HG02943 (cell line): ENCODE results near the gene TLL1.

Source experiments
- ATAC-seq: cut with Tn5 transposase; IDR thresholded peaks from one replicate; pipeline ENCODE4 v1.9.1; 2021; ENCODE audit warnings: mild to moderate bottlenecking, low read depth, moderate library complexity; ENCODE audit not compliant: unreplicated experiment

TLL1 gene

DNA sequence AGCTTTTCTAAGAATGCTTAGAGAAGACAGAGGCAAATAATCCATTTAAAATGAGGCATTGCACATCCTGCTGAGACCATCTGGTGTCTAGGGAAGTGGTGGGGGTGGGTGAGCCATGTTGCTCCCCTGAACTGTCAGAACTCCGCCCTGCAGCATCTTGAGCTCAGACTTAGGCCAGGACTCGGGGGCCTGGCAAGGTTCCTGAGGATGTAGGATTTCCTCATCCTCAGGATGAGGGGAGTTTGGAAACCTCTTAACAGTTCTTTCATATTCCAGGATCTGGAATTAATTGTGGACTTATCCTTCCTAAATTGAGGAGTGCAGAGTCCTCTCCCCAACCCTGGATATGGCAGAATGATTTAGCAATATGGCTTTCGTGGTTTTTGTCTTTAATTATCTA is 6.6 kb downstream of the TLL1 start:
- no peak for ATAC-seq

DNA sequence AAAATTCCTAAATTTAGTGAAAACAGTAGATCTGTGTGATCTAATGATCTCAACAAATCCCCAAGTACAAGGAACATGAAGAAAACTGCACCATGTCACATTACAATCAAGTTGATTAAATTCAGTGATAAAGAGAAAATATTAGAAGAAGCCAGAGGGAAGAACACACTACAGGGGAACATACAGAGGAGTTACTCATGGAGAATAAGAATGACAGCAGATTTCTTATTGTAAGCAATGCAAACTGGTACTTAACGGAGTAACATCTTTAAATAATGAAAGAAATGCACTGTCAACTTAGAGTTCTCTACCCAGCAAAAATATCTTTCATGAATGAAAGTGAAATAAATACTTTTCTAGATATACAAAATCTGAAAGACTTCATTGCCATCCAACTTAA is 21.1 kb downstream of the TLL1 start:
- ATAC-seq: no peak

DNA sequence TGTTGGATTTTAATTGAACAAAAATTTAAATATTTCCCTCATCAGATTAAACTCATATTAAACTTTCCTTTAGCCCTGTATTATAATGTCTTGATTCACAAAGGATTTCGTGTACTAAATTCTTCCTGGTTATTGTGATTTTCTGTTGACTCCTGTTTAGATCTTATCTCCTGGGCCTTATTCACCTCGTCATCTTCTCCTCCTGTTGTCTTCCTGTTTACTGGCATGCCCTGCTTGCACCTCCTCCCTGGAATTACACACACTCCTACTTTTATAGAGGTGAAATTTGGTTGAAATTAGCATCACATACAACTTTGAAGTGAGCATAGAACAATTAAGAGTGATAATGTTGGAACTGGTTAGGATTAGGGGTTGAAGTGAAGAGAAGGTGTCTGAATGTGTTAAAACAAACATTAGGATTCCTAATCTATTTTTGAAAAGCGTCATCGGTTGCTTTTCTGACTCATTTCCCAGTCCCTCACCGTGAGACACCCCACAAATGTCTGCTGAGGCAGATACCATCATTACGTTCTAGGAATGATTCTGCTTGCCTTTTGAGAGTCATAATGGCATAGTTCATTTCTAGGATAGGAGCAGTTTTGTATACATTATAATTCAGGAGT is 32.5 kb downstream of the TLL1 start:
- no peak for ATAC-seq

DNA sequence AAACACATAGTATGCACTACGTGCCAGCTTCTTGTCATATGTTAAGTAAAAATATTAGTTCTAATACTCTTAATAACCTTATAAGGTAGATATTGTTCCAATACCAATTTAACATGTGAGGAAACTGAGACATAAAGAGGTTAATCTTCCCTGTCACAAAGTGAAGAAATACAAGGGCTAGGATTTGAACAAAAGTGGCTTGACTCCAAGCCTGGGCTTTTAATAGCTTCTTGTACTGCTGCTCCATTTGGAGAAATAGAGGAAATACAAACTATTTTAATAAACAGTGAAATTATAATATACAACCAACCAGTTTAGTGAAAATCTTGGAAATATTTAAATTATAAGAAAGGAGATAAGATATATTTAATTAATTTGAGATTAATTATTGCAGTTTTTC is 33.2 kb downstream of the TLL1 start:
- ATAC-seq: no peak

DNA sequence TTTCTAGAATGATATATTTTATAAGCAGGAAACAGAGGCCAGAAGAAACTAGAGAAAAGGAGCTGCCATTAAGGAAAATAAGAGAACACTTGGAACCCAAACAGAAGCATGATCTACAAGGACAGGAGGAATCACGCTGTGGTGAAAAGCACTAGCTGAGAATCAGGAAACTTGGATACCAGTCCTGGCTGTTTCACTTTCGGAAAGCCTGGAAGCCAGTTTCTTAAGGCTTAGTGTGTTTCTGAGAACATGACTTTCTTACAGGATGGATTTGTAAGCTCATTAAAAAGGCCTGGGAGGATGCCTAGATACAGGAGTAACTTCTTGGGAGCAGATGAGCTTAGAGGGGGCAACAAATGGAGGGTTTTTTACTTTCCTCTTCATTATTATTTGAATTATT is 36.9 kb downstream of the TLL1 start:
- no peak for ATAC-seq

DNA sequence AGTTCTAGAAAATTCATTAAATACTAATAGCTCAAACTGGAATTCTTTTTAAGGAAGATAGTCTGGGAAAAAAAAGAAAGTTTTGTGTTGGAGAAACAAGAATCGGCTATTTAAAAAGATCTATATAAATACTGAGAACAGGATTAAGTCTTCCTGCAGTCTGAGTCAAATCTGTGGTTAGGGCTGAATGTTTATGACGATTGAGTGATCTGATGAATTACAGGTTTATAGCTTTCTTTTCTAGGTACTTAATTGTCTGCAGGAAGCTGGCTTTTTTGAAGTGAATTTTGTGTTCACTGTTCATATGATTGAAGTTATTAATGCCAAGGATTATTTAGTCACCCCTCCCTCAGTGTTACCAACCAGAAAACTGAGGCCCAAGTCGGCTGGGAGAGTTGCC is 42.2 kb downstream of the TLL1 start:
- ATAC-seq: no peak

DNA sequence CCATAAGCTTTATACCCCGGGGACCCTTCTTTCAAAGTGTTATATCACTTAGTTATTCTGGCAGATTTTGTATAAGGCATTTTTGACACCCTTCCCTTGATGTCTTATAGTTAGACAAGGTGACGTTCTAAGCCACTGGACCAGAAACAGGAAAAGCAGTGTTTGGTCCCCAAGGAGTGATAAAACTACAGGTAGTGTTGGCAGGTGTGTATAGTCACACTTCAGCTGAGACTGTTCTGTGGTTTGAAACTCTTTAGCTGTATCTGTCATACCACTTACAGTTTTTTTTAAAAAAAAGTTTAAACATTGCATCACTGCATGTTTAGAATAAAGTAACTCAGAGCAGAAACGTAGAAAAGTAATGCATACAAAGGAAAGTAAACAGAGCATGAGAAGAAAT is 48.5 kb downstream of the TLL1 start:
- ATAC-seq: no peak

DNA sequence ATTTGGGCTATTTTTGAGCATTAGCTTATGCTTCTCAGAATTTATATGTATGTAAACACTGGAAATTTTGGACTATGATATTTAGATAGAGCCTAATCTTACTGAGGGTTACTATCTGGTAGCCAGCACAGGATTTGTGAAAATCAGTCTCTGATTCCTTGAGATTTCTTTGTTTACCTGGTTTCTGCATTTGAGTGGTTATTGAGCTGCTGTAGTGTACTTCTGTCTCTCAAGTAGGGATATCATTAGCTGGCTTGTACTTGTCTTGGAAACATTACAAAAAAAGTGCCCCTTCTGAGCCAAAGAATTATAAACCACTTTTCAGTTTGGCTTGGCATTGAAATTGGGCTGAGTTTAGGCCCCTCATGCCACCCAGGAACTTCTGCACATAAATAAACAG is 49.7 kb downstream of the TLL1 start:
- no peak for ATAC-seq

DNA sequence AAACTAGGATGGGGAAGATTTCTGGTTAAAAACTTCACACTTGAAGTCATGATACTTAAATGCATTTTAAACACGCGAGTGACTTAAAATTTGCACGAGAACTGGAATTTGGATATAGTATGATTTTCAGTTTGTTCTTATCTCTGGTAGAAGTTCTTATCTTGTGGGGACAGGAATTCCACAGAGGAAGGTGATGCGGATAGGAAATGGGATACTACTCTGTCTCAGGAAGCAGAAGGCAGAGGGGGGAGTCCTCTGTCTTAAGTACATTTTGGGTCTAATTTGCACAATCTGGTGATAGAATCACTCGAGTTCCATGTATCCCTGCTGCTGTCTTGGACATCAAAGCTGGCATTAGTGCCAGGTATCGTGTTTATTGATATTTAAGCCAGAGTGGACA is 53.3 kb downstream of the TLL1 start:
- ATAC-seq: no peak

DNA sequence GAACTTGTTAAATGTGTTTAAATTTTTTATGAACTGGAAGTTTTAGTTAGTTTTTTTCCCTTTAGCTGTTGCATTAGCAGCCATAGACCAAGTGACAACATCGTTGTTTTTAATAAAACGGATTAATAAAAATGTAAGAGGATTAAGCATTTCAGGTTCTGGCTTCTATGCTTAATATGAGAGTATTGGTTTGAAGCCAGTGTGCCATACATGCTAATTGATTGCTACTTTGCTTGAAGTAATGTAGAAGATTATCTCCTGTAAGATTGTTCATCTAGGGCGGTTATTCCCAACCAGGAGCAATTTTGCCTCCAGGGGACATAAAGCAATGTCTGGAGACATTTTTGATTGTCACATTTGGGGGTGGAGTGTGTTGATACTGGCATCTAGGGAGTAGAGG is 54.3 kb downstream of the TLL1 start:
- ATAC-seq: no peak

DNA sequence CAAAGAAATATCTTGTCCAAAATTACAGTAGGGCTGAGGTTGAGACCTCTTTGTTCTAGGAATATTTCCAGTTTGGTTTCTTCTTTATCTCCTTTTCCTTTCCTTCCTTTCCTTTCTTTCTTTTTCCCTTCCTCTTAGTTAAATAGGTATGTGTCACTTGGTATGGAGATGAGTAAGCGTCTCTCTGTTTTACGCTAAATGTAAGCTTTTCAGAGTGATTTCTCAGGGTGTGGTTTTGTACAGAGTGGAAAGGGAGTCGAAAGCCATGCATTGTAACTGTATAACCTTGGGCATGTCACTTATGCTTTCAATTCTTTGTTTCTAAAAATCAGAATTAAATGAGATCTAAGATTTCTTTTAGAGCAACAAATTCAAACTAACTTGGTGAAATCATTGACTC is 54.8 kb downstream of the TLL1 start:
- no peak for ATAC-seq

DNA sequence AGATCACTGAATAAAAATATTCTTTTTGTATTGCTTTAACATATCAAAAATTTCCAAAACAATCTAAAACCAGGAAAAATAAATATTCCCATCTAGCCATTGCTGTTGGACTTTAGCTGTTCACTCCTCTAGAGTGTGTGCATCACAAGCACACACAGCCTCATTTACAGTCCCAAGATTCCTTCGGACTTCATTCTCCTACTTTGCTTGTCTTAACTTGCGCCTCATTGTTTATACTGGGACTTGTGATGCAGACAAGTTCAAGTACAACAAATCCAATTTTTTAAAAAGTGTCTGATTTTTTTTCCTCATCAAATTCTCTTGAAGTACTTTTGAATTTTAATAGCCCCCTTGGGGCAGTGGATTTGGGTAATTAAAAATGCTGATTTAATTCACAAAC is 55.6 kb downstream of the TLL1 start:
- no peak for ATAC-seq

DNA sequence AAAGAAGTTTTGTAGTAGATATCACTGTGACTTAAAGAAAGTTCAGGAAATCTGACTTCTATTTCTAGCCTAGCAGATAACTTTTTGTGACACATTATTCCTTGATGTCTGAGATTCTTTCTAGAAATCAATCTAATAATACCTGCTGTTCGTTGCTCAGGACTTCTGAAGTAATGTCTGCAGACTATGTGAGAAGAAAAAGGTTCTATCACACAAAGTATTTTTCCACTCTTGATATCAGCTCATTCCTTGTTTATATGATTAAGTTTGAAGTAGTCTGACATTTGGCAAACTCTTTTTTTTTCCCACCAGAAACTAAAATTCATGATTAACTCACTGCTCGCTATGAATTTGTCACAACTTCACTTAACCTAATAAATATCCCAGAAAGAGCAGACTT is 56.6 kb downstream of the TLL1 start:
- no peak for ATAC-seq

DNA sequence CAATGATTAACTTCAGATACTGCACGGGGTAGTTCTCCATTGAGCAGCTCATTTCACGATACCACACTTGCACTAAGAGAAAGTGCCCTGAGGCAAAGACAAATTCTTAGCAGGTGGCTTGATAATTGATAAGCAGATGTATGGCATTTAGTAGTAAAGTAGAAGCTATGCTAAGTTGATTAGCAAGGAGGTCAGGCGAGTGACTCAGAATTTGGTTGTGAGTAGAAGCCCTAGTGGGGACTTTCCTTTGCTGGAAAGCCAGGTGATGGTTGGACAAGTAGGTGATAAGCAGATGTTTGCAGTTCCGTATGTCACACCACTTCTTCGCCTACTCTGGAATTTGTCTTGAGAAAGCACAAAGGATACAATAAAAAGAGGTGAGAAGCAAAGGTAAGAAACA is 58.7 kb downstream of the TLL1 start:
- no peak for ATAC-seq

DNA sequence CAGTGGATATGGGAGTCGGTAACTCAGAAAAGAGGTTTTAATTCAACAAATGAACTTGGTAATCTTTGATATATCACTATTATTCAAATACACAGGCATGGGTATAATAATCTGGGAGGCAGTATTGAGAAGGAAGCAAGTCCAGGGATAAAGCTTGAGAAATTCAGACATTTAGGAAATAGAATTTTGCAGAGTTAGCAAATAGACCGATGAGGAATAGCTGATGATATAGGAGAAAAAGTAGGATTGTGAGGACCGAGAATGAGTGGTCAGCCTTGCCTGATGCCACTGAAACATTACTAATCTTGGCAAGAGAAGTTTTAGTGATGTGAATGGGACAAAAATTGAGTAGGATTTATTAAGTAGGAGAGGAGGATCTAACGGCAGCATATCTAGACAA is 71.9 kb downstream of the TLL1 start:
- ATAC-seq: no peak

DNA sequence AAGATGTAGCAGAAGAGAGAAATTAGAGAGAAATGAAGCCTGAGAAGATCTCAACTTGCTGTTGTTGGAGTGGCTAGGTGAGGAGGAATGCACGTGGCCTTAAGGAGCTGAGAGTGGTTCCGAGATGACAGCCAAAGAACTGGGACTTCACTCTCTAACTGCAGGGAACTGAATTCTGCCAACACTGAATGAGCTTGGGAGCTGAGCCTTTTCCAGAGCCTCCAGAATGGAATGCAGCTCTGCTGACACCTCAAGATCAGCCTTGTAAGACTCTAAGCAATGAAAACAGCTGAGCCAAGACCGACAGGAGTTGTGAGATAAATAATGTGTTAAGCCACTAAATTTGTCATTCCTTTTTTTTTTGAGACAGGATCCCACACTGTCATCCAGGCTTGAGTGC is 73.0 kb downstream of the TLL1 start:
- ATAC-seq: no peak

DNA sequence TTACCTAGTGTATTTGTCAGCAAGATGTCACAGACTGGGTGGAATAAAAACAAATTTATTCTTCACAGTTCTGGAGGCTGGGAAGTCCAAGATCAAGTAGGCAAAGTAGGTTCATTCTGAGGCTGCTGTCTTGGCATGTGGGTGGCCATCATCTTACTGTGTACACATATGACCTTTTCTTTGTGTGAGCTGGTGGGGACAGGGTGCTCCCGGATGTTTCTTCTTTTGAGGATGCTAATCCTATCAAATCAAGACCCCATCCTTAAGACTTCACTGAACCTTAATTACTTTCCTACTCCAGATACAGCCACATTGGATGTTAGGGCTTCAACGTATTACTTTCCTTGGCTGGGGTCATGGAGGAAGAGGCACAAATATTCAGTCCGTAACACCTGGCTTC is 74.0 kb downstream of the TLL1 start:
- ATAC-seq: no peak

DNA sequence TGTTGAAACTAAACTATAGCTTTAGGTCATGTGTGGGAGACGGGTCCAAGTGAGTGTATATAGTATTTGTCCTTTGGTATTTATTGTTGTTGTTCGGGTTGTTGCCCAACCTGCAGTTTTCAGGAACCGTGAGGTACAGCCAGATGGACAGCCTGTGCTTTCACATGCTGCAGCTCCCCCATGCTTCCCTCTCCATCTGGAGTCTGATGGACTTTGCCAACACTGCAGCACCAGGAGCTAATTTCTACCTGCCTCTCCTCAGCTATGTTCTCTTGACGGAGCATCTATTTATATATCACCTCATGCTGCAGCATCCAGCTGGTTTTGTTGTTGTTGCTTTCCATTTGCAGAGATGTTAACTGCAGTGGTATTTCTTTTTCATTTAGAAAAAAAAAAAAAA is 80.1 kb downstream of the TLL1 start:
- ATAC-seq: no peak

DNA sequence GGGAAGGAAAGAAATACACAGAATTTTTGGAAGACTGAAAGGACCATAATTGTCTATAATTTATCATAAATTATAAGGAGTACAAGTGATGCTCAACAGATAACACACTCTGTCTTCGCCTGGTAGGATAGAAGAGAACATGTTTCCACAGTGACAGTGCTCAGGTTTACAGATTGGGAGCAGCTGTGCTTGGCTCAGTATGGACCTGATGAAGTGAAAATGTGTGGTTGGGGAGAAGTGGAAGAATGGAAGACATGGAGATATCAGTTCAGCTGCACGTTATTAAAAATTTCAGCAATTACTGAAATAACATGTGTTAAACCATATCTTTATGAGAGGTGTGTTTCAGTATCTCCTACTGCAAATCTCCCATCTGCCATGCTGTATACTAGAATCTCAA is 90.6 kb downstream of the TLL1 start:
- ATAC-seq: no peak

DNA sequence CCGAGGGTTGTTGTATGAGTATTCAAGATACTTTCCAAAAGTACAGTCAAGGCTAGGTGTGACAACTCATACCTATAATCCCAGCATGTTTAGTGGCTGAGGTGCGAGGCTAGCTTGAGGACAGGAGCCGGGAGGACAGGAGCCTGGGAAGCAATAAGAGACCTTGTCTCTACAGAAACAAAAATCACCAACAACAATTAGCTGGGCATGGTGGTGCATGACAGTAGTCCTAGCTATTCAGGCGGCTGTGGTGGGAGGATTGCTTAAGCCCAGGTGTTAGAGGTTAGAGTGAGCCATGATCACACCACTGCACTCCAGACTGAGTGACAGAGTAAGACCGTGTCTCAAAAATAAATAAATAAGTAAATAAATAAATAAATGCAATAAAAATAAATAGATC is 91.6 kb downstream of the TLL1 start:
- no peak for ATAC-seq

DNA sequence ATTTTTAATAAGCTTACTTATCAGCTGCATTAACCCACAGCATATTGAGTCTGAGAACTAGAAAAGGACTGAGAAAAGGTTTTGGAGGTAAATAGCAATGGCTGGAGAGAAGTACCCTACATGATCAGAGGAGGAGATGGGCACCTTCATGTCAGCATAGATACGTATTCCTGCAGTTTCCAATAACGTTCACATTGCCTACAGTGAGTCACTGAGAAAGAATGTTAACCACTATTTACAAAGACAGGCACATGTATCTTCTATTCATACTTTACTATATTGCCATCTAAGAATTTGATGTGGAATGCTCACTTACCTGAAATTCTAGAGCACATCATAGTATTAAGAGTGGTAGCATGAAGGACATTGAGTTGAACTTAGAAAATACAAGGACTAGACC is 92.5 kb downstream of the TLL1 start:
- no peak for ATAC-seq

DNA sequence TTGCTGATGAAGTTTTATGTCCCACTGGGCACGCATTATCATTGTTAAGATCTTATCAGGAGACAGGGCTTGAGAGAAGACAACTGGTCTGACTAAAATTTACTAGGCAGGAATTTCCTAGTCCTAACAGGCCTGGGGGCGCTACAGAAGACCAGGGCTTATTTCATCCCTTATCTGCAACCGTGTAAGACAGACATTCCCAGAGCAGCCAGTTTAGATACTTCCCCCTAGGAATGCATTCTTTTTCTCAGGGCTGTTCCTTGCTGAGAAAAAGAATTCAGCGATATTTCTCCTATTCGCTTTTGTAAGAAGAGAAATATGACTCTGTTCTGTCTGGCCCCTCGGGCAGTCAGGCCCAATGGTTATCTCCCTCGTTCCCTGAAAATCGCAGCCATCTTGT is 93.8 kb downstream of the TLL1 start:
- no peak for ATAC-seq

DNA sequence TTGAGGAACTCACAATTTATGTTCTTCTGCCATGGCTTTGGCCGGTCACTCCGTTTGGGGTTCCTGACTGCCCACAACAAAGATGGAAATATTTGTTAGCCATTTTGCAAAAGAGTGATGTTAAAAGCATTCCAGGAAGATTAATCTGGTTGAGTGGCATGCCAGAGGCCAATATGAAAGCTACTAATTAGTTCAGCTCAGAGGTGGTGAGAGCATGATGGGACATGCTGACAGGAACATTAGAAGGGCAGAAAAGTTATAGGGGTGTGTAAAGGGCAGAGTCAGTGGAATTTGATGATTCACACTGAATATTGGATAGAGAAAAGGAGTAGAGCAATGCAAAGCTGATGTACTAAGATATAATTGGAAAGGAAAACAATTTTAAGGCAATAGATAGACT is 94.4 kb downstream of the TLL1 start:
- no peak for ATAC-seq
